ENCODE results near the gene OTOP2.

Gene OTOP2

GRCh38 chr17:74949455-74950115 is 25.5 kb downstream of the OTOP2 start:
- no peak for TF ChIP-seq CTCF (IDR thresholded peaks at IDR 0.05)
- no peak overlapping the region for H2AFZ ChIP-seq

GRCh38 chr17:74950207-74950606 is 26.1 kb downstream of the OTOP2 start:
- H3K9ac ChIP-seq, result no peak overlapping the region
- H3K79me2 ChIP-seq, result no peaks in the 10 kb centered on the region
- H3K36me3 ChIP-seq (ENCODE audit: control insufficient read depth, insufficient read depth, low read length), result no peaks in the 10 kb centered on the region
- no peak overlapping the region for H3K4me2 ChIP-seq (ENCODE audit: low read length)
- H3K4me1 ChIP-seq, result no peaks in the 10 kb centered on the region
- no peak overlapping the region for H2AFZ ChIP-seq
- H3K4me3 ChIP-seq (ENCODE audit: low read depth, low read length), result no peak overlapping the region
- TF ChIP-seq CTCF (IDR thresholded peaks at IDR 0.05), result no peak
- H3K27me3 ChIP-seq (ENCODE audit: control insufficient read depth, insufficient read depth, low read length), result no peaks in the 10 kb centered on the region
- H3K27ac ChIP-seq, result no peak overlapping the region
- no peaks in the 10 kb centered on the region for H3K9me3 ChIP-seq (ENCODE audit: control insufficient read depth, low read length)

More at GRCh38 chr17:74949455-74950115, 25.5 kb downstream of the OTOP2 start:
- Histone ChIP-seq H3K27ac (no peak overlapping the region), H3K9ac (no peak overlapping the region), H3K4me3 (ENCODE audit: low read depth, low read length) (no peak overlapping the region), H3K9me3 (ENCODE audit: control insufficient read depth, low read length) (no peaks in the 10 kb centered on the region), H3K27me3 (ENCODE audit: control insufficient read depth, insufficient read depth, low read length) (no peaks in the 10 kb centered on the region), H3K36me3 (ENCODE audit: control insufficient read depth, insufficient read depth, low read length) (no peaks in the 10 kb centered on the region), H3K4me2 (ENCODE audit: low read length) (no peak overlapping the region), H3K4me1 (no peaks in the 10 kb centered on the region), H3K79me2 (no peaks in the 10 kb centered on the region)

GRCh38 chr17:74951065-74951464 is 27.0 kb downstream of the OTOP2 start:
- H3K27ac ChIP-seq, result no peak overlapping the region
- H3K36me3 ChIP-seq (ENCODE audit: control insufficient read depth, insufficient read depth, low read length), result no peaks in the 10 kb centered on the region
- H3K27me3 ChIP-seq (ENCODE audit: control insufficient read depth, insufficient read depth, low read length), result no peaks in the 10 kb centered on the region
- no peak overlapping the region for H3K4me3 ChIP-seq (ENCODE audit: low read depth, low read length)
- no peaks in the 10 kb centered on the region for H3K79me2 ChIP-seq
- H3K9me3 ChIP-seq (ENCODE audit: control insufficient read depth, low read length), result no peaks in the 10 kb centered on the region
- no peak for TF ChIP-seq CTCF (IDR thresholded peaks at IDR 0.05)
- no peak overlapping the region for H3K9ac ChIP-seq
- no peak overlapping the region for H3K4me2 ChIP-seq (ENCODE audit: low read length)
- no peaks in the 10 kb centered on the region for H3K4me1 ChIP-seq
- no peak overlapping the region for H2AFZ ChIP-seq

- no peaks in the 10 kb centered on the region for H3K4me1 ChIP-seq
- H2AFZ ChIP-seq, result no peak overlapping the region
- H3K79me2 ChIP-seq, result no peaks in the 10 kb centered on the region
- no peak overlapping the region for H3K4me3 ChIP-seq (ENCODE audit: low read depth, low read length)
- H3K4me2 ChIP-seq (ENCODE audit: low read length), result no peak overlapping the region
- H3K27me3 ChIP-seq (ENCODE audit: control insufficient read depth, insufficient read depth, low read length), result no peaks in the 10 kb centered on the region
- TF ChIP-seq CTCF (IDR thresholded peaks at IDR 0.05), result no peak
- H3K9me3 ChIP-seq (ENCODE audit: control insufficient read depth, low read length), result no peaks in the 10 kb centered on the region
- no peak overlapping the region for H3K27ac ChIP-seq
- no peak overlapping the region for H3K9ac ChIP-seq
- H3K36me3 ChIP-seq (ENCODE audit: control insufficient read depth, insufficient read depth, low read length), result no peaks in the 10 kb centered on the region
These were observed 27.8 kb downstream of the OTOP2 start for GRCh38 chr17:74951680-74952421.
